HepG2 (cell line): ENCODE measurements around the gene AAMP. TPM values are rescaled to one million over a fixed set of nuclear protein-coding genes. Genes with fewer than 3 reads are reported as not detected.
A peak's percentile ranks its signal among the peaks of the same experiment; 100 is the strongest.

ENCODE experiments used
- CBX2 ChIP-seq, 2 experiments: fragments of 200-600 bp in 1 of 2; sonication (generic); formaldehyde crosslinking in 1 of 2; IDR thresholded peaks; 2 replicates each; pipeline versions ENCODE4 v1.7.0 to v1.8.1; 2018 to 2022; ENCODE audit warnings: low read depth in 2 of 2, low read length in 1 of 2, mild to moderate bottlenecking in 1 of 2, missing genetic modification reagents in 1 of 2
- CCAR2 ChIP-seq: fragments of 200-400 bp; formaldehyde crosslinking; optimal IDR thresholded peaks from 2 replicates; pipeline ENCODE3; 2018; ENCODE audit warnings: low read depth, mild to moderate bottlenecking, low read length, moderate library complexity
- DNMT3B ChIP-seq: conservative IDR thresholded peaks from 2 replicates; pipeline ENCODE4 v1.6.1; 2016; ENCODE audit warnings: missing biosample characterization, control low read depth
- ELK4 ChIP-seq: sonication (generic); formaldehyde crosslinking; IDR thresholded peaks from 2 replicates; pipeline ENCODE4 v1.9.0; 2021; ENCODE audit warnings: missing genetic modification reagents, borderline replicate concordance
- HOXA7 ChIP-seq: sonication (generic); formaldehyde crosslinking; IDR thresholded peaks from 2 replicates; pipeline ENCODE4 v1.8.1; 2022; ENCODE audit warnings: mild to moderate bottlenecking, missing genetic modification reagents, moderate library complexity
- KAT7 ChIP-seq: IDR thresholded peaks from 2 replicates; pipeline ENCODE4 v1.6.1; 2018; ENCODE audit warnings: borderline replicate concordance, missing compliant biosample characterization
- MAFF ChIP-seq: IDR thresholded peaks from 2 replicates; pipeline ENCODE4 v1.6.1; 2011; ENCODE audit warnings: low read depth, low read length, improper control_type of control experiment
- NAIF1 ChIP-seq: sonication (generic); formaldehyde crosslinking; IDR thresholded peaks from 2 replicates; pipeline ENCODE4 v1.5.0; 2020; ENCODE audit warnings: mild to moderate bottlenecking, missing genetic modification reagents, borderline replicate concordance
- PAX8 ChIP-seq: sonication (generic); formaldehyde crosslinking; IDR thresholded peaks from 2 replicates; pipeline ENCODE4 v1.8.0; 2022; ENCODE audit warnings: mild to moderate bottlenecking, missing genetic modification reagents, borderline replicate concordance
- RFX1 ChIP-seq: fragments of 450-650 bp; IDR thresholded peaks from 2 replicates; pipeline ENCODE4 v1.6.1; 2017
- SP2 ChIP-seq: sonication (generic); formaldehyde crosslinking; IDR thresholded peaks from 2 replicates; pipeline ENCODE4 v1.5.1; 2020; ENCODE audit warnings: mild to moderate bottlenecking, missing genetic modification reagents
- SRSF9 ChIP-seq: fragments of 200-400 bp; formaldehyde crosslinking; IDR thresholded peaks from 2 replicates; pipeline ENCODE4 v1.6.1; 2018; ENCODE audit warnings: borderline replicate concordance, mild to moderate bottlenecking, low read depth, low read length; ENCODE audit not compliant: insufficient read depth, poor library complexity, severe bottlenecking
- ZBTB33 ChIP-seq: sonication (generic); formaldehyde crosslinking; IDR thresholded peaks from 2 replicates; pipeline ENCODE4 v1.4.0; 2020; ENCODE audit warnings: missing genetic modification reagents
- ZNF253 ChIP-seq: sonication (generic); formaldehyde crosslinking; IDR thresholded peaks from 2 replicates; pipeline ENCODE4 v1.8.0; 2022; ENCODE audit warnings: mild to moderate bottlenecking, missing genetic modification reagents, borderline replicate concordance
- ZNF274 ChIP-seq: sonication (generic); formaldehyde crosslinking; IDR thresholded peaks from 2 replicates; pipeline ENCODE4 v1.5.1; 2020; ENCODE audit warnings: mild to moderate bottlenecking, missing genetic modification reagents
- ZNF414 ChIP-seq: sonication (generic); formaldehyde crosslinking; IDR thresholded peaks from 2 replicates; pipeline ENCODE4 v1.5.0; 2020; ENCODE audit warnings: missing genetic modification reagents
- ZNF441 ChIP-seq: sonication (generic); formaldehyde crosslinking; IDR thresholded peaks from 2 replicates; pipeline ENCODE4 v1.7.0; 2021; ENCODE audit warnings: missing genetic modification reagents, borderline replicate concordance
- ZNF574 ChIP-seq: sonication (generic); formaldehyde crosslinking; IDR thresholded peaks from 2 replicates; pipeline ENCODE4 v1.4.0; 2020; ENCODE audit warnings: missing genetic modification reagents
- ZNF629 ChIP-seq: sonication (generic); formaldehyde crosslinking; conservative IDR thresholded peaks from 2 replicates; pipeline ENCODE4 v1.5.0; 2020; ENCODE audit warnings: missing genetic modification reagents
- ZNF720 ChIP-seq: sonication (generic); formaldehyde crosslinking; IDR thresholded peaks from 2 replicates; pipeline ENCODE4 v1.4.0; 2020; ENCODE audit warnings: missing genetic modification reagents
- ZNF749 ChIP-seq: sonication (generic); formaldehyde crosslinking; IDR thresholded peaks from 2 replicates; pipeline ENCODE4 v1.8.0; 2022; ENCODE audit warnings: mild to moderate bottlenecking, missing genetic modification reagents, moderate library complexity, borderline replicate concordance
- polyA plus RNA-seq, 8 experiments: library from polyadenylated mRNA; depleted of rRNA in 3 of 8; stranded (reverse) in 7 of 8; unstranded in 1 of 8; fragments of >200 nt; fragmentation: Illumina TruSeq in 4 of 8; extraction: Trizol in 4 of 8; gene quantifications; 2 replicates each; pipeline versions ENCODE4 v1.2.1 to v1.2.3, GENCODE V29; 2011 to 2016; ENCODE audit warnings: low read depth in 4 of 8, missing spikeins in 1 of 8, mixed read lengths in 1 of 8; ENCODE audit not compliant: insufficient read depth in 1 of 8
- total RNA-seq, 5 experiments: library from RNA; depleted of rRNA; stranded (reverse); fragments of >200 nt; fragmentation: Illumina TruSeq; extraction: Trizol; gene quantifications; 2 replicates each; pipeline ENCODE4 v1.2.3, GENCODE V29; 2016; ENCODE audit warnings: low read depth in 1 of 5

The AAMP gene
- total and polyA plus RNA-seq, 2 of the 13 experiments (the other 11 are each of a cell fraction or from before 2014, with no cell fraction given): 110 to 186 TPM

GRCh38 chr2:218269900-218270720, at the start of gene AAMP, which contains the start of gene PNKD (continued):
- TF ChIP-seq ZBTB33 (CRISPR knock-in tag) (no peak), RFX1 (no peak), SRSF9 (no peak), CBX2 (IDR thresholded peaks at IDR 0.05; ENCODE audit: low read depth, low read length) (no peak), CBX2 (CRISPR knock-in tag; IDR thresholded peaks at IDR 0.05; ENCODE audit: low read depth) (no peak), ZNF274 (CRISPR knock-in tag) (no peak; the same call in 1 of the 2 replicates), NAIF1 (CRISPR knock-in tag) (0 out of 2 replicates have a peak, but pooled peaks have one; percentile 69), ZNF414 (no peak), ELK4 (peak; percentile 81; the same call in 1 of the 2 replicates), SP2 (CRISPR knock-in tag) (peak; percentile 99), ZNF749 (CRISPR knock-in tag) (peak; percentile 81), ZNF441 (CRISPR knock-in tag) (no peak), CCAR2 (no peak), ZNF574 (peak; percentile 93), PAX8 (CRISPR knock-in tag) (no peak), ZNF253 (CRISPR knock-in tag) (0 out of 2 replicates have a peak, but pooled peaks have one; percentile 79), DNMT3B (CRISPR knock-in tag) (no peak), HOXA7 (CRISPR knock-in tag) (no peak), ZNF629 (CRISPR knock-in tag) (no peak), MAFF (no peak), KAT7 (CRISPR knock-in tag) (peak; percentile 65), ZNF720 (CRISPR knock-in tag) (no peak)
